ENCODE data around the gene TEX50. TPM values are rescaled to one million over a fixed set of nuclear protein-coding genes. Genes with fewer than 3 reads are reported as not detected.

TEX50 gene
- total and polyA plus RNA-seq, 2 of the 8 experiments (the other 6 are each of a cell fraction or from before 2014, with no cell fraction given) = not detected

GRCh38 chr1:173603056-173603591 is 32.0 kb upstream of the TEX50 start, which contains the start of gene SLC9C2 (continued):
- TF ChIP-seq RNF2 (IDR thresholded peaks at IDR 0.05; ENCODE audit: borderline replicate concordance, low read depth, low read length, missing control alignments, poor library complexity, severe bottlenecking) = no peak
- no peak for TF ChIP-seq CTBP2 (IDR thresholded peaks at IDR 0.05; ENCODE audit: borderline replicate concordance, insufficient read depth, insufficient read length, low read length)
- no peak for TF ChIP-seq MAFK (IDR thresholded peaks at IDR 0.05; ENCODE audit: low read depth, low read length)

Data from H1 (cell line).